Lower lobe of right lung (tissue), 2 donors: ENCODE measurements around the gene TBATA. TPM values are rescaled to one million over a fixed set of nuclear protein-coding genes. Genes with fewer than 3 reads are reported as not detected.

Experiments
- ATAC-seq, 2 donors: fragments of 200-7000 bp; cut with Tn5 transposase; one replicate each; pipeline ENCODE4 v1.9.1; 2020 to 2022; ENCODE audit warnings: mild to moderate bottlenecking in 2 of 2, moderate library complexity in 2 of 2
- DNase-seq: peaks from one replicate; pipeline ENCODE4 v3.0.0-alpha.2; 2020
- H3K27ac ChIP-seq: fragments of 200-600 bp; one replicate; pipeline ENCODE4 v1.8.0; 2022
- H3K27me3 ChIP-seq: fragments of 200-600 bp; one replicate; pipeline ENCODE4 v1.8.0; 2022; ENCODE audit warnings: low read depth
- H3K36me3 ChIP-seq: fragments of 200-600 bp; one replicate; pipeline ENCODE4 v1.8.0; 2022; ENCODE audit warnings: mild to moderate bottlenecking
- H3K4me1 ChIP-seq: fragments of 200-600 bp; one replicate; pipeline ENCODE4 v1.8.0; 2022
- H3K4me3 ChIP-seq: fragments of 200-600 bp; one replicate; pipeline ENCODE4 v1.8.0; 2022; ENCODE audit warnings: mild to moderate bottlenecking
- H3K9me3 ChIP-seq: fragments of 200-600 bp; one replicate; pipeline ENCODE4 v1.8.0; 2022
- CTCF ChIP-seq: fragments of 200-600 bp; IDR thresholded peaks from one replicate; pipeline ENCODE4 v1.8.0; 2022; ENCODE audit warnings: antibody characterized with exemption, mild to moderate bottlenecking
- intact Hi-C: fragments of 100-400 bp; cut with DNase I; formaldehyde crosslinking; loops from one replicate; pipeline ENCODE4 v1.11.0; 2022
- total RNA-seq: library from RNA; stranded (reverse); fragmentation: NEBNext Ultra II Directional; extraction: Animal tissue kit (Norgen Biotek cat#: 25700); gene quantifications from one replicate; pipeline ENCODE4 v1.2.1, GENCODE V29; 2021
- donor health status: DM: no; HTN: yes; CAD: no; lungs with severe emphysema.

TBATA gene
- total RNA-seq, 1 donor from 2014 or later = not detected

GRCh38 chr10:70723771-70724170, 61.4 kb downstream of the TBATA start:
- Histone ChIP-seq H3K36me3 (no peaks in the 10 kb centered on the region), H3K27ac (no peak overlapping the region), H3K4me1 (no peaks in the 10 kb centered on the region), H3K9me3 (no peaks in the 10 kb centered on the region), H3K27me3 (no peaks in the 10 kb centered on the region), H3K4me3 (no peak overlapping the region)
- ATAC-seq (no peak), DNase-seq (no peak)
- intact Hi-C loops = no loop called here
- no peak for TF ChIP-seq CTCF

- ATAC-seq (no peak), DNase-seq (no peak)
- no peak overlapping the region for H3K4me3 ChIP-seq
- H3K27me3 ChIP-seq = no peaks in the 10 kb centered on the region
- TF ChIP-seq CTCF = no peak
- intact Hi-C loops = no loop called here
- H3K4me1 ChIP-seq = no peaks in the 10 kb centered on the region
- no peak overlapping the region for H3K27ac ChIP-seq
- H3K36me3 ChIP-seq = no peaks in the 10 kb centered on the region
- H3K9me3 ChIP-seq = no peaks in the 10 kb centered on the region
These were observed 62.3 kb downstream of the TBATA start for GRCh38 chr10:70722820-70723424.

Other genes with a start within 250 kb of the TBATA start
- gene PRF1, start 182.6 kb downstream of the TBATA start, total RNA-seq = 29.5 TPM
- 0.53 TPM for gene ADAMTS14, start 112.9 kb downstream of the TBATA start, total RNA-seq
- 41.2 TPM for gene SGPL1, start 30.6 kb upstream of the TBATA start, total RNA-seq
- gene PCBD1, start 103.2 kb upstream of the TBATA start, total RNA-seq = 118 TPM